ENCODE data around the gene STRA6.
A peak's percentile ranks its signal among the peaks of the same experiment; 100 is the strongest.

The STRA6 gene

DNA sequence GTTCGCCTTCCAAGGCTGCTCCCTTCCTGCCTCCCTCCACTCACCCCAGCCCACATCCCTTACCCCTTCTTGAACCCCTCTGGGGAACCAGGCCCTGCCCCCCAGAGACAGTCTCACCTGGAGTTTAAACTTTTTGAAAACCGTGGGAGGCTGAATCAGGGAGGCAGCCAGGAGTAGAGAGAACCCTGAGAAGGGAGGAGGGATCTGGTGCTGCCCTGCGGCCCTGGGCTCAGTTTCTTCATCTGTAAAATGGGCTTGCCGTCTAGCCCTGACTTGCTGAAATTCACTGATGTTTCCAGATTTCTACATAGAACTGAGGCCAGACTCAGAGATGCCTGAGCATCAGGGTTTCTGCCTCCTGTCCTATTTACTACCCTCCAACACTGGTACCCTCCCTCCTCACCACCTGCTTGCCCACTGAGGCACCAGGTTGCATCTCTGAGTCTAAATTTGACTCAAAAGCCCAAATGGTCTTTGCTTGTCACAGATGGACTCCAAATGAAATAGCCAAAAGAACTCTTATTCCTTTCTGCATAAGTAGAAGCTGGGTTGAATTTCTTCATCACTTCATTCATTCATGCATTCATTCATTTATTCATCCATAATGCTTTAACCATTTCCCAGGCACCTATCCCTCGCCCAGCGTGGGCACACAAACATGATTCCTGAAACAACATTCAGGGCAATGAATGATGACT is 11.9 kb upstream of the STRA6 start:
- Histone ChIP-seq H2AK5ac (ENCODE audit: low read length, severe bottlenecking) (peak overlapping the region; percentile 72), H3K14ac (ENCODE audit: low read length in 2 of 2) (no peak overlapping the region), H2AFZ (ENCODE audit: low read depth, low read length) (no peak overlapping the region), H3K9me3 (ENCODE audit: control insufficient read depth, low read length) (no peaks in the 10 kb centered on the region), H3K36me3 (ENCODE audit: control insufficient read depth in 1 of 2, insufficient read depth in 2 of 2, low read depth in 1 of 2, low read length in 2 of 2) (no peaks in the 10 kb centered on the region), H3K4me3 (ENCODE audit: insufficient read depth in 1 of 2, low read depth in 1 of 2, low read length in 2 of 2) (no peak overlapping the region), H3K4me1 (ENCODE audit: control insufficient read depth, insufficient read depth, low read depth, low read length) (peaks cover 27% of the 10 kb centered on the region), H3K9ac (ENCODE audit: low read length) (no peak overlapping the region), H2BK12ac (ENCODE audit: low read length in 2 of 2) (no peak overlapping the region), H3K27me3 (ENCODE audit: control insufficient read depth in 1 of 2, insufficient read depth in 1 of 2, low read length in 2 of 2) (peaks cover 11 to 21% of the 10 kb centered on the region in 2 experiments), H3K79me1 (replicated peaks; ENCODE audit: low read length, poor library complexity, severe bottlenecking) (no peaks in the 10 kb centered on the region), H3K4me2 (ENCODE audit: low read length, poor library complexity, severe bottlenecking) (no peak overlapping the region), H4K8ac (ENCODE audit: low read length) (no peak overlapping the region), H3K18ac (ENCODE audit: low read depth in 1 of 2, low read length in 2 of 2) (no peak overlapping the region), H3K27ac (ENCODE audit: low read length, poor library complexity, severe bottlenecking) (peak overlapping the region; percentile 33), H2BK120ac (ENCODE audit: low read depth, low read length) (no peak overlapping the region), H2BK15ac (ENCODE audit: low read depth, poor library complexity, severe bottlenecking) (no peak overlapping the region), H4K91ac (ENCODE audit: low read length) (no peak overlapping the region), H2BK5ac (ENCODE audit: low read depth, low read length, poor library complexity, severe bottlenecking) (peak overlapping the region; percentile 9), H3K4ac (ENCODE audit: low read depth in 1 of 2, low read length in 2 of 2) (no peak overlapping the region), H3K23ac (ENCODE audit: low read length in 2 of 2) (no peak overlapping the region)
- no peak for DNase-seq
- WGBS: 75% methylated on average over 5 of the region's 6 CpGs

DNA sequence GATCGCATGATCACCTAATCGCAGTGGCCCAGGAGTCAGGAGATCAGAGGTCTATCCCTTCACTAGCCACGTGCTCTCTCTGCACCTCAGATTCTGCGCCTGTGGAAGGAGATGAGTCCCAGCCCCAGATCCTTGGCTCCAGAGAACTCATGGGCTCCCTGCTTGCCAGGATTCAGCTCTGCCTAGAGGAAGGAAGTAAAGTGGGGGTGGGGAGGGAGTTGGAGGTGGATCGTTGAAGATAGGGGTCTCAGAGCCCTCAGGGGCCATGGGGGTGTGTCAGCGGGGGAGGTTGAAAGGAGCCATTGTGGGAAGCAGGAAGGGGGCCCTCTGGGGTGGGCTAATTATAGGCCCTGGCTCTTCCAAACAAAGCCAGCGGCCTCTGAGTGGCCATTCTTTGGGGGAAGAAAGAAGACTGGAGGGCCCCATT is 11.3 kb upstream of the STRA6 start:
- no peak for DNase-seq
- Histone ChIP-seq H3K4ac (ENCODE audit: low read depth in 1 of 2, low read length in 2 of 2) (no peak overlapping the region), H2BK120ac (ENCODE audit: low read depth, low read length) (no peak overlapping the region), H3K14ac (ENCODE audit: low read length in 2 of 2) (no peak overlapping the region), H4K91ac (ENCODE audit: low read length) (peak overlapping the region; percentile 52), H3K79me1 (replicated peaks; ENCODE audit: low read length, poor library complexity, severe bottlenecking) (no peaks in the 10 kb centered on the region), H2AK5ac (ENCODE audit: low read length, severe bottlenecking) (no peak overlapping the region), H3K18ac (ENCODE audit: low read depth in 1 of 2, low read length in 2 of 2) (peak overlapping the region in 1 of 2 experiments; percentile 16), H2AFZ (ENCODE audit: low read depth, low read length) (no peak overlapping the region), H3K27me3 (ENCODE audit: control insufficient read depth in 1 of 2, insufficient read depth in 1 of 2, low read length in 2 of 2) (peaks cover 5 to 15% of the 10 kb centered on the region in 2 experiments), H3K23ac (ENCODE audit: low read length in 2 of 2) (no peak overlapping the region), H3K27ac (ENCODE audit: low read length, poor library complexity, severe bottlenecking) (no peak overlapping the region), H3K36me3 (ENCODE audit: control insufficient read depth in 1 of 2, insufficient read depth in 2 of 2, low read depth in 1 of 2, low read length in 2 of 2) (no peaks in the 10 kb centered on the region), H3K4me3 (ENCODE audit: insufficient read depth in 1 of 2, low read depth in 1 of 2, low read length in 2 of 2) (no peak overlapping the region), H2BK15ac (ENCODE audit: low read depth, poor library complexity, severe bottlenecking) (peak overlapping the region; percentile 28), H2BK12ac (ENCODE audit: low read length in 2 of 2) (peak overlapping the region in 1 of 2 experiments; percentile 4), H3K9me3 (ENCODE audit: control insufficient read depth, low read length) (no peaks in the 10 kb centered on the region), H2BK5ac (ENCODE audit: low read depth, low read length, poor library complexity, severe bottlenecking) (no peak overlapping the region), H3K9ac (ENCODE audit: low read length) (no peak overlapping the region), H3K4me2 (ENCODE audit: low read length, poor library complexity, severe bottlenecking) (no peak overlapping the region), H3K4me1 (ENCODE audit: control insufficient read depth, insufficient read depth, low read depth, low read length) (peaks cover 33% of the 10 kb centered on the region), H4K8ac (ENCODE audit: low read length) (peak overlapping the region; percentile 19)
- WGBS: 54% methylated on average over 7 of the region's 7 CpGs

DNA sequence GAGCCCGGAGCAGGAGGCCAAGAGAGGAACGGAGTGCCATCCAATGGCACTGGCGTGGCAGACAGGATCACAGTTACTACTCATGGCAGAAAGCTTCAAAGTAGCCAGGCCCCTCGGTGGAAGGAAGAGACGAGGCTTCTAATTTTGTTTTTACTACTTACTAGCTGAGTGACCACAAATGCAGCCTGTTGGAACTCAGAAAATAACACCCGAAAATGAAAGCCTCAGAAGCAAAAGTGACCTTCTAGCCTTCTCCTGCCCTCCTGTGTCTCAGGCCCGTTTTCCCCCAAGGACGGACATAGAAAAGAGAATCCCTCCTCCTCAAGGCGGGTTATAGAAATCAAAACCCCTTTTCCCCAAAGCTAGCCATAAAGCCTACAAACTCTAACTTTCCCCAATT is 9.9 kb upstream of the STRA6 start:
- Histone ChIP-seq H3K18ac (ENCODE audit: low read depth in 1 of 2, low read length in 2 of 2) (peak overlapping the region in 1 of 2 experiments; percentile 21), H4K8ac (ENCODE audit: low read length) (no peak overlapping the region), H2BK5ac (ENCODE audit: low read depth, low read length, poor library complexity, severe bottlenecking) (no peak overlapping the region), H4K91ac (ENCODE audit: low read length) (peak overlapping the region; percentile 10), H3K9me3 (ENCODE audit: control insufficient read depth, low read length) (no peaks in the 10 kb centered on the region), H3K4me3 (ENCODE audit: insufficient read depth in 1 of 2, low read depth in 1 of 2, low read length in 2 of 2) (no peak overlapping the region), H2AFZ (ENCODE audit: low read depth, low read length) (no peak overlapping the region), H3K27me3 (ENCODE audit: control insufficient read depth in 1 of 2, insufficient read depth in 1 of 2, low read length in 2 of 2) (peaks cover 0 to 14% of the 10 kb centered on the region in 2 experiments), H2BK120ac (ENCODE audit: low read depth, low read length) (no peak overlapping the region), H2AK5ac (ENCODE audit: low read length, severe bottlenecking) (peak overlapping the region; percentile 37), H3K9ac (ENCODE audit: low read length) (no peak overlapping the region), H3K4ac (ENCODE audit: low read depth in 1 of 2, low read length in 2 of 2) (no peak overlapping the region), H2BK12ac (ENCODE audit: low read length in 2 of 2) (peak overlapping the region in 1 of 2 experiments; percentile 51), H3K27ac (ENCODE audit: low read length, poor library complexity, severe bottlenecking) (no peak overlapping the region), H3K4me2 (ENCODE audit: low read length, poor library complexity, severe bottlenecking) (no peak overlapping the region), H3K79me1 (replicated peaks; ENCODE audit: low read length, poor library complexity, severe bottlenecking) (no peaks in the 10 kb centered on the region), H3K23ac (ENCODE audit: low read length in 2 of 2) (no peak overlapping the region), H3K4me1 (ENCODE audit: control insufficient read depth, insufficient read depth, low read depth, low read length) (peaks cover 46% of the 10 kb centered on the region), H3K14ac (ENCODE audit: low read length in 2 of 2) (no peak overlapping the region), H3K36me3 (ENCODE audit: control insufficient read depth in 1 of 2, insufficient read depth in 2 of 2, low read depth in 1 of 2, low read length in 2 of 2) (no peaks in the 10 kb centered on the region), H2BK15ac (ENCODE audit: low read depth, poor library complexity, severe bottlenecking) (no peak overlapping the region)
- 81% methylated on average over 9 of the region's 9 CpGs for WGBS
- DNase-seq: no peak

- Histone ChIP-seq H3K23ac (ENCODE audit: low read length in 2 of 2) (no peak overlapping the region), H4K91ac (ENCODE audit: low read length) (no peak overlapping the region), H2BK120ac (ENCODE audit: low read depth, low read length) (no peak overlapping the region), H3K9ac (ENCODE audit: low read length) (no peak overlapping the region), H3K27me3 (ENCODE audit: control insufficient read depth in 1 of 2, insufficient read depth in 1 of 2, low read length in 2 of 2) (peaks cover 0 to 13% of the 10 kb centered on the region in 2 experiments), H2AK5ac (ENCODE audit: low read length, severe bottlenecking) (peak overlapping the region; percentile 37), H3K4ac (ENCODE audit: low read depth in 1 of 2, low read length in 2 of 2) (no peak overlapping the region), H3K36me3 (ENCODE audit: control insufficient read depth in 1 of 2, insufficient read depth in 2 of 2, low read depth in 1 of 2, low read length in 2 of 2) (no peaks in the 10 kb centered on the region), H3K14ac (ENCODE audit: low read length in 2 of 2) (no peak overlapping the region), H4K8ac (ENCODE audit: low read length) (no peak overlapping the region), H3K18ac (ENCODE audit: low read depth in 1 of 2, low read length in 2 of 2) (no peak overlapping the region), H3K9me3 (ENCODE audit: control insufficient read depth, low read length) (no peaks in the 10 kb centered on the region), H3K4me2 (ENCODE audit: low read length, poor library complexity, severe bottlenecking) (no peak overlapping the region), H2BK12ac (ENCODE audit: low read length in 2 of 2) (no peak overlapping the region), H3K4me3 (ENCODE audit: insufficient read depth in 1 of 2, low read depth in 1 of 2, low read length in 2 of 2) (no peak overlapping the region), H3K79me1 (replicated peaks; ENCODE audit: low read length, poor library complexity, severe bottlenecking) (no peaks in the 10 kb centered on the region), H3K27ac (ENCODE audit: low read length, poor library complexity, severe bottlenecking) (no peak overlapping the region), H3K4me1 (ENCODE audit: control insufficient read depth, insufficient read depth, low read depth, low read length) (peaks cover 52% of the 10 kb centered on the region), H2BK5ac (ENCODE audit: low read depth, low read length, poor library complexity, severe bottlenecking) (no peak overlapping the region), H2AFZ (ENCODE audit: low read depth, low read length) (no peak overlapping the region), H2BK15ac (ENCODE audit: low read depth, poor library complexity, severe bottlenecking) (no peak overlapping the region)
- WGBS: 89% methylated on average over 1 of the region's 1 CpG
- no peak for DNase-seq
These were observed 9.1 kb upstream of the STRA6 start for GRCh38 chr15:74211656-74212055.
